OCI-LY7 (cell line): ENCODE measurements around the gene NLRP3.

Source experiments
- CTCF ChIP-seq: fragments of 200-600 bp; sonication (generic); conservative IDR thresholded peaks from 2 replicates; pipeline ENCODE4 v1.5.1; 2014; ENCODE audit warnings: mild to moderate bottlenecking, antibody characterized with exemption, low read length, moderate library complexity, mixed read lengths
- EZH2phosphoT487 ChIP-seq: fragments of 200-600 bp; sonication (generic); IDR thresholded peaks from 2 replicates; pipeline ENCODE4 v1.6.1; 2018; ENCODE audit warnings: low read depth, borderline replicate concordance, mild to moderate bottlenecking, mixed run types, antibody characterized with exemption, low read length, moderate library complexity, mixed read lengths

- TF ChIP-seq CTCF (no peak), EZH2phosphoT487 (no peak)
Observed at GRCh38 chr1:247491328-247491727, 75.4 kb downstream of the NLRP3 start.
